NOMO-1 (cell line): ENCODE data around the gene GNAI2.
"Not testable (repeated sequence)": the region's sequence is repeated elsewhere in the genome, so short reads cannot be mapped to it uniquely, and the experiment has no call there.

Source experiments
- DNase-seq, 2 experiments: peaks; one replicate each; lab custom pipeline; 2025; ENCODE audit not compliant: unreplicated experiment in 2 of 2; lab: John Stamatoyannopoulos, UW

Gene GNAI2

GRCh38 chr3:50242381-50242770, 6.4 kb downstream of the GNAI2 start:
- no peak for DNase-seq

- peak; percentile 94 to 97 for DNase-seq
Measured at GRCh38 chr3:50242851-50243542, 7.0 kb downstream of the GNAI2 start.

GRCh38 chr3:50243543-50243895, 7.5 kb downstream of the GNAI2 start:
- no peak for DNase-seq

GRCh38 chr3:50244813-50245212, 8.8 kb downstream of the GNAI2 start:
- DNase-seq = not testable (repeated sequence)

- no peak for DNase-seq
Measured at GRCh38 chr3:50245251-50245745, 9.3 kb downstream of the GNAI2 start.

GRCh38 chr3:50245831-50246516, 10.0 kb downstream of the GNAI2 start:
- peak; percentile 63 to 68 for DNase-seq

- peak; percentile 27 to 64 for DNase-seq
Measured at GRCh38 chr3:50246517-50246954, 10.5 kb downstream of the GNAI2 start.

- no peak for DNase-seq
Measured at GRCh38 chr3:50248387-50248786, 12.4 kb downstream of the GNAI2 start.

GRCh38 chr3:50249457-50249856, 13.5 kb downstream of the GNAI2 start:
- DNase-seq = no peak

GRCh38 chr3:50250514-50250913, 14.5 kb downstream of the GNAI2 start:
- DNase-seq = no peak

GRCh38 chr3:50251220-50251619, 15.2 kb downstream of the GNAI2 start:
- no peak for DNase-seq

GRCh38 chr3:50254577-50255250, 18.7 kb downstream of the GNAI2 start:
- peak; percentile 41 to 46 for DNase-seq

- DNase-seq = no peak
Measured at GRCh38 chr3:50255251-50255615, 19.2 kb downstream of the GNAI2 start.

- no peak for DNase-seq
Measured at GRCh38 chr3:50256978-50257890, 21.2 kb downstream of the GNAI2 start.

- DNase-seq = no peak
Measured at GRCh38 chr3:50258029-50258680, 22.2 kb downstream of the GNAI2 start.

GRCh38 chr3:50258979-50259378, 23.0 kb downstream of the GNAI2 start:
- DNase-seq = no peak

- no peak for DNase-seq
Measured at GRCh38 chr3:50259432-50260026, 23.5 kb downstream of the GNAI2 start.

GRCh38 chr3:50260027-50260941, 24.3 kb downstream of the GNAI2 start:
- DNase-seq = peak; percentile 75 to 79

GRCh38 chr3:50260942-50261441, 25.0 kb downstream of the GNAI2 start:
- DNase-seq = no peak
